Left forelimb (tissue), 1 donor: ENCODE results near the gene RELCH.

Source experiments
- DNase-seq: peaks from one replicate; pipeline ENCODE4 v3.0.0-alpha.2; 2018; ENCODE audit warnings: low spot score

The RELCH gene

GRCh38 chr18:62249478-62250097 lies 62.5 kb downstream of the RELCH start:
- no peak for DNase-seq

DNA sequence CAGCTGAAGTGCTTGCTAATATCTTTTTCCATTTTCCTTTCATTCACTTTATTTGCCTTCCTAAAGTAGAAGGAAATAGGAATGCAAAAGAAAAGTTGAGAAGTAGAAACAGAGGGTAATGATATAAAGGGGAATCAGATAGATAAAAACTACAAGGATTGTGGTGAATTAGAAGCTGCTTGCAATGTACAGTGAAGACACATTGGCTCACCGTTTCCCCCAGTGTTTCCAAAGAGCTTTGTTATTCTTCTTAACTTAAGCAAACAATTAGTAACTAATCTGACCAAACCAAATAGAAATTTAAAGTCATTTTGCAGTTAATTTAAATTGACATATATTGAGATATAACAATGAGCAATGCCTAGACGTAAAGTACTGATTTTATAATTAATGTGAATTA lies 63.4 kb downstream of the RELCH start:
- no peak for DNase-seq

DNA sequence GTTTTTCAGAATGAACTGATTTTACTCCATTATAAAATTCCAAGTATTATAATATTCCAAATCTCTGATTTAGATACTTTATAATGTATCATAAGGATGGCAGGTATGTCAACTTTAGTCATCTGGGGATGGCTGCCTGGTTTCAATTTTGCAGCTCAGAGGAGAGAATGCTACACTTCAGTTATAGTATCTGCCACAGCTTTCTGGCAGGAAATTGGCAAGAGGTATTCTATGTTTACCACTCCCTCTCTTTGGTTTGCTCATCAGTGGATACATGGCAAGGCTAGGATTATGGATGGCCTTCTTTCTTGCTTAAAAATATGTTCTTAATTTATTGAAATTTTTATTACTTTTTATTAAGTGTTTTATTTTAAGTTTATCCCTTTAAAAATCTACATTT lies 71.0 kb downstream of the RELCH start:
- DNase-seq, result no peak

- no peak for DNase-seq
These were observed 71.6 kb downstream of the RELCH start for GRCh38 chr18:62258616-62259015.

DNA sequence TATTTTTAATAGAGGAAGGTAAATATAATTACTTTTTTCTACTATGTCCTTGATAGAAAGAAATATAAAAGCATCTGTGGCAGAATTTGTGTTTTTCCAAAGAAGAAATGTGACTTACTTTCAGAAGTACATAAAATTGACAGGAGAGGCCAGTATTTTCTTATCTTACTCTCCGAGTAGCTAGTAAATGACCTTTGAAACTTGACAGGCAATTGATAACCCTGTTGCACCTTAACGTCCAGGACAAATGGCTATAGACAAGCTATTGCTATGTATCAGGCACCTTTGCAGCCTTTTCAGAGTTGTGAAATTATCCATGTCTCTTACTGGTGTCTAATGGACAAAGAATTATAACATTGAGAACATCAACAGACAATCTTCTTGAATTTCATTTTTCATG lies 75.0 kb downstream of the RELCH start:
- DNase-seq, result no peak

DNA sequence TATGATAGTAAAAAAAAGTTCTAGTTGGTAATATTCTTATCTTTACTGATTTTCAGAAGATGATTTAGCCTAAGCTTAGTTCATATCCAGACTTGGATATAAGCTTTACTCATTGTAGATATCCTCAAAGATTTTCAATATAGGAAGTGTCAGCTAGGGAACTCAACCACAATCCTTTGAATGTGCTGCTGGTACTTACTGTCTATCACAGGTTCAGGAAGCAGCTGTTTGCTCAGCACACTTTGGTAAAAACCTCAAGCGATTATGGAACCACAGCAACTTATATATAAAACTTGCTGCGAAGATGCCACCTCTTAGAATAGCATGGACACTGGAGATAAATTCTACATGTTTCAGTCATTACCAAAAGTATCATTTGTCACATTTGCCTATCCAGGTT lies 77.9 kb downstream of the RELCH start:
- DNase-seq, result no peak

GRCh38 chr18:62277045-62277444 lies 90.0 kb downstream of the RELCH start:
- no peak for DNase-seq

GRCh38 chr18:62279561-62279960 lies 92.5 kb downstream of the RELCH start:
- no peak for DNase-seq

- DNase-seq, result no peak
These were observed 93.0 kb downstream of the RELCH start for GRCh38 chr18:62280058-62280457.

DNA sequence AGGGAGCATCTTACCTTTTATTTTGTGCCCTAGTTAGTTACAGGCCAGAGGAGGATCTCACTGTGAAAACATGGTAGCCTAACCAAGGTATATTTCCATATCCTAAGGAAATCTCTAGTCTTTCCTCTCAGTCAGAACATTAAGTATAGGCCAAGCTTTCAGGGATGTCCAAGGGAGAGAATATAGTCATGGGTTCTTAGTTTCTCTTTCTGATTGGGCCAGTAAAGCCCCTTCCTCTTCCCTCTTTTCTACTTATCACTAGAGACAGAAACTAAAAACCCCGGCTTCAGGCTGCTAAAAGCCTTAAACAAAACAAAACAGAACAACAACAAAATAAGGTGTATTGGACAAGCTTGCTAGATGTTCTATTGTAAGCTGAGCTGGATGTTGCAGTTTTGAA lies 93.7 kb downstream of the RELCH start:
- DNase-seq, result no peak

- no peak for DNase-seq
These were observed 94.6 kb downstream of the RELCH start for GRCh38 chr18:62281684-62282083.

- DNase-seq, result no peak
These were observed 95.2 kb downstream of the RELCH start for GRCh38 chr18:62282188-62282629.

GRCh38 chr18:62284637-62285036 lies 97.6 kb downstream of the RELCH start:
- no peak for DNase-seq

- no peak for DNase-seq
These were observed 98.2 kb downstream of the RELCH start for GRCh38 chr18:62285281-62285680.

DNA sequence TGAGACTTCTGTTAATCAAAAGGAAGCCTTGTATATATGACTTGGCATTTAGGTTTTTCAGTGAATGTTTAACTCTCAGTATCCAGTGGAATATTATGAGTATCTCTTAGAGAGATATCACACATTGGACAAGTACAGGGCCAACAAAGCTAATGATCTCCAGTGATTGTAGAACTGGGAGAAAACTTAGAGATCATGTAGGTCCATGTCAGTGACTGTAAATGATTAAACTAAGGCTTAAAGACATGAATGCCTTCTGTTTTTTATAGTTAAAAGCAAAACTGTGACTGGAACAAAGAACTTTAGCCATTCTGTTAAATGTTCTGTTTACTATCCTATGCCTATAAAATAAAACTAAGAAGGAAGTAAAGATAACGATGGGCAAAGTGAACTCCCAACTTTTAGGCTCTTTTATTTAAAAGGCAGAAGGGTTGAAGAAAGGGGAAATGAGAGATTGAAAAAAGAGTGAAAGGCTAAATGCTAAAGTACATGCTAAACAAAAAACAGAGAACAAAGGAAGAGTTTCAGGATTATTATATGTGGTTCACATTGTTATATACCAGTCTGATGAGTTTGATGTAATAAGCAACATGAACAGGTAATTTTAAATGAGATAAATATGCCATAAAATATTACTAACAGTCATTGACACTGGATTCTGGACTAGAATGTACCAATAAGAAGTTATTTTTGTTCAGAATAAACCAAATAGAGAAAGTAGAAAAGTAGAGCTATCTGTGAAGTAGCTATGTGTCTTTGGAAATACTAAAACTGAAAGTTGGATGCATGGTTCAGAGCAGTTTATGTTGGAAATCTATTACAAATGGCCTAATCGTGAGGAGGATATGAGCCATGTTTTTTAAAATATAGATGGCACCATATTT lies 101.0 kb downstream of the RELCH start:
- DNase-seq, result no peak

DNA sequence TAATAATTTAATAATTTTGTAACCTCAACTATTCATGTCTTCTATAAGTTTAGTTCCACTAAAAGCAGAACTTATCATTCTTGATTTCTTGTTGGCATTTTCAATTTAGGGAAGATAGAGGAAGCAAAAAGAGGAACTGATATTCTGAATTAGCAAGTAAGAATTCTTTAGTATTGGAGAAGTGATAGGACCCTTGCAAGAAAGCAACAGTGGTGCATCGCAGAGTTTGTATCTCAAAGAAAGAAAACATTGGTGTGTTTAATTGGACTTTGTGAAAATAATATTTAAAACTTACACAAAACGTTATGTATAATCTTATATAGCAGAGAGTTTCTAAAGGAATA lies 101.6 kb downstream of the RELCH start:
- no peak for DNase-seq

GRCh38 chr18:62289047-62289446 lies 102.0 kb downstream of the RELCH start:
- no peak for DNase-seq

DNA sequence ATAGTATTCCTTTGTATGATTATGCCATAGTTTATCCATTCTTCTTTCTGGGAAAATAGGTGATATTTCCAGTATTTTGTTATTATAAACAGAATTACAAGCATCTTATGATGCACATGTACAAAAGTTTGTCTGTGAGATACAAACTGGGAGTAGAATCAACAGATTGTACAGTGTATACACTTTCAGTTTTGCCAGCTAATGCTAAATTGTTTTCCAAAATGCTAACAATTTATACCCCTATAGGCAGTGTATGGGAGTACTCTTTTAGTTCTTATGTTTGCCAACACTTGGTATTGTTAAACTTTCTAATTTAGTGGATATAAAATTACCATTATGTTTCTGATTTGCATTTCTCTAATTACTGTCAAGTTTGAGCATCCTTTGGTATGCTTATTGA lies 107.0 kb downstream of the RELCH start:
- no peak for DNase-seq

DNA sequence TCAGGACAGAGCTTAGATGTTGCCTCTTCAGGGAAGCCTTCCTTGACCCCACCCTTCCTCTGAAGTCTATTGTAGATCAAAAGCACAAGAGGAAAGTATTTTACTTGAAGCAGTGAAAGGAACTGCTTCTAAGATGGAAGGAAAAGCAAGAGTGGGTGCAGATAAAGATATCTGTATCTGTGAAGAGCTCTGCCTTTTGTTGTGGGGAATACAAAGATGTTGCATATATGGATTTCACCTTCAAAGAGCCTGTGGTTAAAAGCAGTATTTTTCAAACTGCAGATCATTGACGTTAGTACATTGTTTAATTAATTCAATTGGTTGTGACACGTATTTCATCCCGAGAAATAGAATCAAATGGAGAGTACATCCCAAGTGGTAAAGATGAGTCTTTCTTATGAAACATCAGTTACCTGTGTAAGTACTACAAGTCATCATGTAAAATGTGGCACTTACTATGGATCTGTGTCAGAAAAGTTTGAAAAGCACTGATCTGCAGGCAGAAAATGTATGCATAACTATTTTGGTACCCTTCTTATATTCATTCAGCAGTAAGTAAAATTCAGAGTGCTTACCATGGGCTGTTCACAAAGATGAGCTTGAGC lies 113.4 kb downstream of the RELCH start:
- no peak for DNase-seq

DNA sequence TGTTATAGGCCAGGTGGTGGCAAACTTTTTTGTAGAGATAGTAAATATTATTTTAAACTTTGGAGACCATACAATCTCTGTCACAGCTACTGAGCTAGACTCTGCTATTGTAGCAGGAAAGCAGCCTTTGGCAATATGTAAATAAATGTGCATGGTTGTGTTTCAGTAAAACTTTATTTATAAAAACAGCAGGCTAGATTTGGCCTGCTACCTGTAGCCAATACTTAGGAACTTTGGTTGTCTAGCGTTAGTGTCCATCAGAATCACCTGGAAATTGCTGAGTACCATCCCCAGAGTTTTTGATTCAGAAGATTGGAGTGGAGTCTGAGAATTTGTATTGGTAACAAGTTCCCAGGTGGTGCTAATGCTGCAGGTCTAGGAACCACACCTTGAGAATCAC lies 114.3 kb downstream of the RELCH start:
- no peak for DNase-seq

GRCh38 chr18:62312851-62313250 lies 125.8 kb downstream of the RELCH start:
- DNase-seq, result no peak

- no peak for DNase-seq
These were observed 131.4 kb downstream of the RELCH start for GRCh38 chr18:62318228-62319180.
